HG02763 (cell line): ENCODE results near the gene GPR18.
A peak's percentile ranks its signal among the peaks of the same experiment; 100 is the strongest.

Experiments used
- ATAC-seq: cut with Tn5 transposase; IDR thresholded peaks from one replicate; pipeline ENCODE4 v1.9.1; 2021; ENCODE audit warnings: mild to moderate bottlenecking, moderate library complexity; ENCODE audit not compliant: unreplicated experiment

Gene GPR18

GRCh38 chr13:99293178-99293577 is 35.0 kb upstream of the GPR18 start:
- no peak for ATAC-seq

GRCh38 chr13:99290894-99291293 is 32.7 kb upstream of the GPR18 start:
- no peak for ATAC-seq

GRCh38 chr13:99289674-99290337 is 31.6 kb upstream of the GPR18 start:
- no peak for ATAC-seq

GRCh38 chr13:99289271-99289670 is 31.1 kb upstream of the GPR18 start:
- ATAC-seq: no peak

- peak; percentile 86 for ATAC-seq
Observed at GRCh38 chr13:99288089-99288488, 29.9 kb upstream of the GPR18 start.

- no peak for ATAC-seq
Observed at GRCh38 chr13:99287551-99287950, 29.4 kb upstream of the GPR18 start.

GRCh38 chr13:99285432-99286182 is 27.4 kb upstream of the GPR18 start:
- ATAC-seq: no peak

GRCh38 chr13:99282264-99283231 is 24.4 kb upstream of the GPR18 start:
- peak; percentile 66 for ATAC-seq

- peak; percentile 65 for ATAC-seq
Observed at GRCh38 chr13:99281811-99282263, 23.7 kb upstream of the GPR18 start.

GRCh38 chr13:99280166-99280565 is 22.0 kb upstream of the GPR18 start:
- ATAC-seq: no peak

- no peak for ATAC-seq
Observed at GRCh38 chr13:99279637-99280036, 21.5 kb upstream of the GPR18 start.

GRCh38 chr13:99278843-99279242 is 20.7 kb upstream of the GPR18 start:
- ATAC-seq: no peak

- no peak for ATAC-seq
Observed at GRCh38 chr13:99278200-99278599, 20.0 kb upstream of the GPR18 start.

GRCh38 chr13:99277629-99278028 is 19.4 kb upstream of the GPR18 start:
- ATAC-seq: no peak

- ATAC-seq: no peak
Observed at GRCh38 chr13:99276706-99277105, 18.5 kb upstream of the GPR18 start.

- ATAC-seq: no peak
Observed at GRCh38 chr13:99275093-99275469, 16.9 kb upstream of the GPR18 start.

- no peak for ATAC-seq
Observed at GRCh38 chr13:99273128-99273527, 14.9 kb upstream of the GPR18 start.

GRCh38 chr13:99272481-99272880 is 14.3 kb upstream of the GPR18 start:
- ATAC-seq: no peak

GRCh38 chr13:99271249-99271648 is 13.1 kb upstream of the GPR18 start:
- ATAC-seq: no peak

- ATAC-seq: no peak
Observed at GRCh38 chr13:99270518-99270917, 12.3 kb upstream of the GPR18 start.

- peak; percentile 54 for ATAC-seq
Observed at GRCh38 chr13:99269627-99270241, 11.6 kb upstream of the GPR18 start.
